GM18508 (cell line): ENCODE data around the gene NANOS3.
"Not testable (repeated sequence)": the region's sequence is repeated elsewhere in the genome, so short reads cannot be mapped to it uniquely, and the experiment has no call there.

Source experiments
- ATAC-seq: cut with Tn5 transposase; IDR thresholded peaks from one replicate; pipeline ENCODE4 v1.9.1; 2021; ENCODE audit warnings: moderate number of reproducible peaks; ENCODE audit not compliant: insufficient read depth, unreplicated experiment

NANOS3 gene

GRCh38 chr19:13914777-13915176 lies 37.8 kb downstream of the NANOS3 start:
- ATAC-seq, result no peak

- no peak for ATAC-seq
Observed at GRCh38 chr19:13917888-13918406, 41.0 kb downstream of the NANOS3 start.

- ATAC-seq, result no peak
Observed at GRCh38 chr19:13918726-13919411, 41.9 kb downstream of the NANOS3 start.

GRCh38 chr19:13920524-13920923 lies 43.6 kb downstream of the NANOS3 start:
- ATAC-seq, result no peak

- no peak for ATAC-seq
Observed at GRCh38 chr19:13920940-13921747, 44.2 kb downstream of the NANOS3 start.

GRCh38 chr19:13922118-13922517 lies 45.2 kb downstream of the NANOS3 start:
- ATAC-seq, result not testable (repeated sequence)

GRCh38 chr19:13923194-13923987 lies 46.5 kb downstream of the NANOS3 start:
- no peak for ATAC-seq

- ATAC-seq, result no peak
Observed at GRCh38 chr19:13926010-13926409, 49.1 kb downstream of the NANOS3 start.

- no peak for ATAC-seq
Observed at GRCh38 chr19:13926715-13927114, 49.8 kb downstream of the NANOS3 start.

- no peak for ATAC-seq
Observed at GRCh38 chr19:13929340-13929739, 52.4 kb downstream of the NANOS3 start.

- no peak for ATAC-seq
Observed at GRCh38 chr19:13929956-13930355, 53.0 kb downstream of the NANOS3 start.
